ENCODE measurements around the gene F3.
"Not testable (repeated sequence)": the region's sequence is repeated elsewhere in the genome, so short reads cannot be mapped to it uniquely, and the experiment has no call there.

The F3 gene

GRCh38 chr1:94541246-94542087 lies at the start of gene F3:
F3 (minus strand) TSS chr1:94541759; CDS start chr1:94541636, 123 bp downstream.
- peak; percentile 91 for DNase-seq

- DNase-seq = peak; percentile 27
These were observed 48.9 kb upstream of the F3 start for GRCh38 chr1:94590203-94591137.

GRCh38 chr1:94589728-94590127 lies 48.2 kb upstream of the F3 start:
- DNase-seq = no peak

- no peak for DNase-seq
These were observed 41.0 kb upstream of the F3 start for GRCh38 chr1:94582565-94582964.

- peak; percentile 60 for DNase-seq
These were observed 39.0 kb upstream of the F3 start for GRCh38 chr1:94580367-94581115.

GRCh38 chr1:94579876-94580294 lies 38.3 kb upstream of the F3 start:
- peak; percentile 97 for DNase-seq

GRCh38 chr1:94578856-94579255 lies 37.3 kb upstream of the F3 start:
- peak; percentile 67 for DNase-seq

- not testable (repeated sequence) for DNase-seq
These were observed 32.4 kb upstream of the F3 start for GRCh38 chr1:94573917-94574316.

- DNase-seq = no peak
These were observed 31.2 kb upstream of the F3 start for GRCh38 chr1:94572780-94573179.

- DNase-seq = not testable (repeated sequence)
These were observed 29.4 kb upstream of the F3 start for GRCh38 chr1:94570965-94571364.

GRCh38 chr1:94568806-94569205 lies 27.2 kb upstream of the F3 start:
- DNase-seq = not testable (repeated sequence)

- DNase-seq = not testable (repeated sequence)
These were observed 26.5 kb upstream of the F3 start for GRCh38 chr1:94567975-94568607.

- DNase-seq = not testable (repeated sequence)
These were observed 24.9 kb upstream of the F3 start for GRCh38 chr1:94566436-94566835.

- no peak for DNase-seq
These were observed 24.3 kb upstream of the F3 start for GRCh38 chr1:94565901-94566300.

GRCh38 chr1:94562519-94563260 lies 21.1 kb upstream of the F3 start:
- no peak for DNase-seq

- peak; percentile 49 for DNase-seq
These were observed 18.8 kb upstream of the F3 start for GRCh38 chr1:94560333-94560732.

- no peak for DNase-seq
These were observed 18.4 kb upstream of the F3 start for GRCh38 chr1:94559921-94560320.

- no peak for DNase-seq
These were observed 13.5 kb upstream of the F3 start for GRCh38 chr1:94555091-94555490.

GRCh38 chr1:94554580-94554979 lies 13.0 kb upstream of the F3 start:
- DNase-seq = no peak

GRCh38 chr1:94553931-94554330 lies 12.4 kb upstream of the F3 start:
- no peak for DNase-seq

- DNase-seq = no peak
These were observed 11.8 kb upstream of the F3 start for GRCh38 chr1:94553323-94553730.
